ENCODE results near the gene NEO1. TPM values are rescaled to one million over a fixed set of nuclear protein-coding genes. Genes with fewer than 3 reads are reported as not detected.

The NEO1 gene
- total and polyA plus RNA-seq, 9 of the 15 experiments (the other 6 are each of a cell fraction or from before 2014, with no cell fraction given), result 0.08 to 1.7 (median 0.48) TPM

- TF ChIP-seq, protein P1, sequence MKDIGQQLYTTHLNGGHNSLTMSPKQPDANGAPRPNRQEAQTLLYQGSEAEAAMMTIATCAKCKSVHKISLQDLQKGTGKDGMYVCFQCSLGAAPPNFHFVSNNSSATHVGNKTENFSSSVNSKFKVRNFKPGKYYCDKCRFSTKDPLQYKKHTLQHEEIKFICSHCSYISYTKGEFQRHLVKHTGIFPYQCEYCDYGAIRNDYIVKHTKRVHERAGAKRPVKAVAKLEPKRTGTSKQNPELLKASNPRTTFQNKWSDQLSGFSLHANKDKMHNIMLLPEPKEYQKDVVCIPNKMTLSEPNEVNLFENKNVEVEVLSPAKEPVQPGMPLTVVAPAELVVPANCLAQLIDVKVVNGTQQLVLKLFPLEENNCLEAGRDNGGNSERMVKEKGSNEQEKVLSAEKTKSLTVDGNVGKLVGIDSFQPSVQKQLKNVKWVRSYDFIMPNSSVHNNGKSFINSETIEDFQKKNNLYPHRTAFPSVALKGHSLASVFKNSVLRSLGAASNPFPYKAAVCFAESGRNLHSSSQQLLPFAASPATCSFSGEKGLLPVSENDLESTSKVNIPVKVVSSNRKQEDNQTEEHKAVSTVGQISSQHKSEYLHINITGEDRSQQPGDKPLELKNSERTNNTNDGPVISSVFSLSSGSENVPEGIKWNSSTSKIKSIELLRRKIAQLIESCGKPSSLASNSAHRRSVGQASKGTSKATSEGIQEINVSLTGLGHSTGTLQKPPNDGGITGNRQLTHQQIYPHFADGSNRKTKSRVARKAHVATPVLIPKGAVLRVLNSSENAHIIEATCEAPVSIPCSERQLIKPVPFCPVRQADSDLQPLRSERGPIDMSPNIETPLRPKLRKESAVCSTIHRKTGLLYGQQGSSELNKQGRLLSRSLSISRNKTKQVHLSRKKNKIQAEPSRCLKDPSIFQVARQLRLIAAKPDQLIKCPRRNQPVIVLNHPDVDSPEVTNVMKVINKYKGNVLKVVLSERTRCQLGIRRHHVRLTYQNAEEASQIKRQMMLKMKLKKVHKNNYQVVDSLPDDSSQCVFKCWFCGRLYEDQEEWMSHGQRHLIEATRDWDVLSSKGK (CRISPR knock-in tag; IDR thresholded peaks at IDR 0.05), result no peak
- TF ChIP-seq PRMT5 (CRISPR knock-in tag; IDR thresholded peaks at IDR 0.05) (no peak), ZNF277 (CRISPR knock-in tag; IDR thresholded peaks at IDR 0.05; ENCODE audit: borderline replicate concordance) (no peak), CBX5 (IDR thresholded peaks at IDR 0.05; ENCODE audit: borderline replicate concordance, low read depth) (no peak), POU5F1 (IDR thresholded peaks at IDR 0.05; ENCODE audit: borderline replicate concordance, low read depth, low read length, partially characterized antibody) (no peak), PHF8 (IDR thresholded peaks at IDR 0.05; ENCODE audit: borderline replicate concordance, low read length) (no peak), ZNF133 (CRISPR knock-in tag; IDR thresholded peaks at IDR 0.05) (no peak), TOE1 (IDR thresholded peaks at IDR 0.05; ENCODE audit: borderline replicate concordance) (peak; percentile 59; the same call in 1 of the 2 replicates), TOE1 (CRISPR knock-in tag; IDR thresholded peaks at IDR 0.05; ENCODE audit: borderline replicate concordance, low read depth) (no peak), KLF10 (CRISPR knock-in tag; IDR thresholded peaks at IDR 0.05) (no peak), CHD2 (IDR thresholded peaks at IDR 0.05; ENCODE audit: low read depth, low read length) (no peak), ARID3B (CRISPR knock-in tag; IDR thresholded peaks at IDR 0.05; ENCODE audit: borderline replicate concordance) (no peak), ZNF174 (CRISPR knock-in tag; IDR thresholded peaks at IDR 0.05) (no peak)
Observed at GRCh38 chr15:73239564-73240215, 187.4 kb downstream of the NEO1 start (continued).
